Transverse colon (tissue), 4 donors: Measurements from ENCODE around the gene CFAP20DC.

Source experiments
- CTCF ChIP-seq, 5 experiments: fragments of 200-600 bp in 3 of 5; fragments of 450-650 bp in 2 of 5; sonication (generic) in 3 of 5; IDR thresholded peaks; 1 replicate in 2 of 5; 2 replicates in 3 of 5; pipeline ENCODE4 v1.5.1; 2016 to 2017; ENCODE audit warnings: antibody characterized with exemption in 5 of 5, inconsistent platforms in 3 of 5, mild to moderate bottlenecking in 2 of 5, moderate library complexity in 1 of 5
- POLR2A ChIP-seq: fragments of 450-650 bp; IDR thresholded peaks from one replicate; pipeline ENCODE4 v1.6.1; 2016; ENCODE audit warnings: antibody characterized with exemption, mild to moderate bottlenecking, moderate library complexity
- POLR2AphosphoS5 ChIP-seq, 3 donors: sonication (generic); formaldehyde crosslinking; IDR thresholded peaks; one replicate each; pipeline ENCODE4 v1.6.1; 2016; ENCODE audit warnings: antibody characterized with exemption in 3 of 3

- TF ChIP-seq CTCF (IDR thresholded peaks at IDR 0.05) (no peak), POLR2AphosphoS5 (IDR thresholded peaks at IDR 0.05) (no peak), POLR2A (no peak)
These were observed 24.9 kb upstream of the CFAP20DC start for GRCh38 chr3:59074764-59075163.
